OCI-LY1 (cell line): ENCODE data around the gene SACM1L.

Source experiments
- EZH2 ChIP-seq: fragments of 200-600 bp; sonication (generic), shearing (Covaris generic); IDR thresholded peaks from 2 replicates; pipeline ENCODE4 v1.8.0; 2017; ENCODE audit warnings: borderline replicate concordance, mixed run types, mild to moderate bottlenecking, antibody characterized with exemption, low read length, moderate library complexity, mixed read lengths
- TF ChIP-seq, protein P1 (sequence below): fragments of 200-600 bp; sonication (generic), shearing (Covaris generic); IDR thresholded peaks from 2 replicates; pipeline ENCODE4 v1.5.1; 2017; ENCODE audit warnings: mild to moderate bottlenecking, antibody characterized with exemption, low read length, moderate library complexity, mixed read lengths

DNA sequence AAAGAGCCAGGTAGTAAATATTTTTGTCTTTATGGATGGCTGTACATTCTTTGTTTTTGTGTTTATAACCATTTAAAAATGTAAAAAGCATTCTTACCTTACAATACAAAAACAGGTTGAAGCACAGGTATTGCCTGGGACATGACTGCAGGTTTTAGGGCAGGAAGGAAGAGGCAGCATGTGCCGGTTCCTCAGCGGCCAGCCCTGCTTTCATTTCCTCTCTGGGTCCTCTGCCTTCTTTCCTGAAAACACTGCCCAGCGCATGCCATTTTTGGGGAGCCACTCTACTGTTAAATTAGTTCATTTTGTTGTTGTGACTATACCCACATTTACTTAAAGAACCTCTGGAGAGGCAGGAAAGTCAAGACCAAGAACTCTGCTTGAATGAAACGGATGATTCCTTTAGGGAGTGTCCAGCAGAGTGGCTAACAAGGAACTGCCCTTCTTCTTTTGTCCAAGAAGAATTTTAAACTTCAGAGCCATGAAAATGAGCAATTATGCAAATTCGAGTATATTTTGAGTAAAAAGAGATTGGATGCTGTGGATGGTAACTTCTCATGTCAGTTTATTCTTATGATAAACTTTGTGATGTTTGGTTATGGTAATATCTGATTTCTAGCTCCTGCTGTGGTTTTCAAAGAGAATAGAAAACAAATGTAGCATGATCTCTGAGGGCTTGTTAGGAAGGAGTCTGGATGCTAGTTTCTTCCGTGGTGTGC is 52.7 kb downstream of the SACM1L start:
- TF ChIP-seq, protein P1, sequence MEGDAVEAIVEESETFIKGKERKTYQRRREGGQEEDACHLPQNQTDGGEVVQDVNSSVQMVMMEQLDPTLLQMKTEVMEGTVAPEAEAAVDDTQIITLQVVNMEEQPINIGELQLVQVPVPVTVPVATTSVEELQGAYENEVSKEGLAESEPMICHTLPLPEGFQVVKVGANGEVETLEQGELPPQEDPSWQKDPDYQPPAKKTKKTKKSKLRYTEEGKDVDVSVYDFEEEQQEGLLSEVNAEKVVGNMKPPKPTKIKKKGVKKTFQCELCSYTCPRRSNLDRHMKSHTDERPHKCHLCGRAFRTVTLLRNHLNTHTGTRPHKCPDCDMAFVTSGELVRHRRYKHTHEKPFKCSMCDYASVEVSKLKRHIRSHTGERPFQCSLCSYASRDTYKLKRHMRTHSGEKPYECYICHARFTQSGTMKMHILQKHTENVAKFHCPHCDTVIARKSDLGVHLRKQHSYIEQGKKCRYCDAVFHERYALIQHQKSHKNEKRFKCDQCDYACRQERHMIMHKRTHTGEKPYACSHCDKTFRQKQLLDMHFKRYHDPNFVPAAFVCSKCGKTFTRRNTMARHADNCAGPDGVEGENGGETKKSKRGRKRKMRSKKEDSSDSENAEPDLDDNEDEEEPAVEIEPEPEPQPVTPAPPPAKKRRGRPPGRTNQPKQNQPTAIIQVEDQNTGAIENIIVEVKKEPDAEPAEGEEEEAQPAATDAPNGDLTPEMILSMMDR: no peak
- no peak for TF ChIP-seq EZH2
